Left cardiac atrium (tissue), 4 donors: Measurements from ENCODE around the gene BCAT1. TPM values are rescaled to one million over a fixed set of nuclear protein-coding genes. Genes with fewer than 3 reads are reported as not detected.
A peak's percentile ranks its signal among the peaks of the same experiment; 100 is the strongest.

Experiments used
- ATAC-seq, 2 donors: fragments of 200-7000 bp; cut with Tn5 transposase; one replicate each; pipeline ENCODE4 v1.9.1; 2020; ENCODE audit warnings: mild to moderate bottlenecking in 2 of 2, moderate library complexity in 2 of 2
- DNase-seq: peaks from one replicate; pipeline ENCODE4 v3.0.0-alpha.2; 2020
- intact Hi-C, 2 donors: fragments of 100-400 bp; cut with DNase I; formaldehyde crosslinking; loops; one replicate each; pipeline versions ENCODE4 v1.14.1 to v1.15.1; 2022 to 2023
- long read RNA-seq: library from polyadenylated mRNA; unstranded; transcript quantifications from one replicate; pipeline ENCODE4 v2.0.0, GENCODE V29; 2021
- total RNA-seq, 2 donors: library from RNA; stranded (reverse); fragmentation: NEBNext Ultra II Directional; extraction: Animal tissue kit (Norgen Biotek cat#: 25700); gene quantifications; one replicate each; pipeline ENCODE4 v1.2.1, GENCODE V29; 2021
- donor health status: DM: no; HTN: yes; CAD: no.
- donor health status: DM: no; HTN: yes; CAD: no; lungs with severe emphysema.
- donor health status: DM: yes; HTN: yes; CAD: no.
- donor health status: Dilated cardiomyopathy.

BCAT1 gene, protein sequence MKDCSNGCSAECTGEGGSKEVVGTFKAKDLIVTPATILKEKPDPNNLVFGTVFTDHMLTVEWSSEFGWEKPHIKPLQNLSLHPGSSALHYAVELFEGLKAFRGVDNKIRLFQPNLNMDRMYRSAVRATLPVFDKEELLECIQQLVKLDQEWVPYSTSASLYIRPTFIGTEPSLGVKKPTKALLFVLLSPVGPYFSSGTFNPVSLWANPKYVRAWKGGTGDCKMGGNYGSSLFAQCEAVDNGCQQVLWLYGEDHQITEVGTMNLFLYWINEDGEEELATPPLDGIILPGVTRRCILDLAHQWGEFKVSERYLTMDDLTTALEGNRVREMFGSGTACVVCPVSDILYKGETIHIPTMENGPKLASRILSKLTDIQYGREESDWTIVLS
- 10 to 100 TPM; 10.9 to 14.0 TPM for total RNA-seq
- long read RNA-seq, full-length matches to known transcripts, result 2 of 3 reads
- long read RNA-seq, partial matches to known transcripts, result 0 of 3 reads
- long read RNA-seq, other reads (novel, unspliced or antisense), result 1 of 3 reads

DNA sequence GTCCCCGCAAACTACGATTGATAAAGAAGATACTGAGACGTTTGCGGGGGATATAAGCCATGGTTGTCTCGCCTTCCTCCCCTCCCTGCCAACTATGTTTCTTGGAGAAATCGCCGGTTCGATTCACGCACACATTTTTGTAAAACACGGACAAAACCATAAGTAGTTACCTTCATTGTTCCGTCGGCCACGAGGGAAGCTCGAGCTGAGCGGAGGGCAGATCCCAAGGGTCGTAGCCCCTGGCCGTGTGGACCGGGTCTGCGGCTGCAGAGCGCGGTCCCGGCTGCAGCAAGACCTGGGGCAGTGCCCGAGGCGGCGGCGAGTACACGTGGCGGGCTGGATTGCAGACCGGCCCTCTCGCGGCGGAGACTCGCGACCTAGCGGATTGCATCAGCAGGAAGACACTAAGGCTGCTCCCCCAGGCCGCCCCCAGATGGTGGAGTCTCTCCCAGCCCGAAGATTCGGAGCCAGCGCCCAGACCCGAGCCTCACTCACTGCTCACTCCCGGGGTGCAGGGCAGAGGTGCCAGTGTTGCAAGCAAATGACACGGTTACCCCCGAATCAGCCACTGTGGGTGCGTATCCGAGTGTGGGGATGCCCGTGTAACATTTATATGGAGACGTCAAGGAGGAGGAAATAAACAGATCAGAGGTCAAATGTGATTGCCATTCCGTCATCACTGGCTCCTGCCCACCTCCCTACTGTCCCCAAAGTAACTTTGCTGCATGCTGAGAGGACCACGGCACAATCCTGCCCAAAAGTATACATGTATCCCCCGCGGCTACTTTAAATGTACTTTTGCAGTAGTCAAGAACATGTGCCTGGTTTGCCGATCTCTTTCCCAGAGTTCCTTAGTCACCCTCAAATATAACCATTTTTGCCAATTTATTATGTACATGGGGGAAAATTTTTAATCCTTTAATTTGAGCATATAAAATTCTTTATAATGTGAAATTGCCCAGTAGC is at the start of gene BCAT1:
TSS of gene BCAT1 (minus strand) at position 345 of the 966 bp plus-strand sequence. CDS start at position 176, 169 bp downstream.
- intact Hi-C loops, result no loop called here
- peak; percentile 91 to 92 for ATAC-seq
- DNase-seq, result peak; percentile 82

DNA sequence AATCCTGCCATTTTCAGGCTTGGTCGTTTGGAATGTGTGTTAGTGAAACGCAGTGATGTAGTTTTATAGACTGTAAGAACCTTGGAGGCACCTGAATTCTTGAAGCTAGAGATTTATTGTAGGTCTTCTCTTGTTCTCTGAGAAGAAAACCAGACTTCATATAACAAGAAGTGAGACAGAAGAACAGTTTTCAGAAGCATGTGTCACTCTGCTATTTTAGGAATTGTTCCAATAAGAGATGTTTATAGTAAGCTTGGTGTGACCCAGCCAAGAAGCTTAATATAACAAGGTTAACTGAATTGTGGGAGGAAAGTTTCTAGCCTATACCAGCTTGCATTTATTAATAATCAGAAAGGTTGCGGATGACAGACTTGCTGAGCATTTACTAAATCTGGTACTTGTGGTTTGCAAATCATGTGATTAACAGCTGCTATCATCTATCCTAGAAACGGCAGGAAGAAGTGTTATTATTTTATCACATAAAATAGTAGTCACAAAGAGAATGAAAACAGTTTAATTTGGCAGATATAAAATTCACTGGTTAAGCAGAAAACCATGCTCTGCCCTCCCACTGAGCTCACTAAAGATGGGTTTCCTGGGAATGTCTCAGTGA is 49.2 kb upstream of the BCAT1 start:
- intact Hi-C loops, result loop anchor here in 1 of 2 donors (2.0 kb wide), 1 partner anchor 131 kb away; no protein-coding TSS in a partner anchor
- no peak for DNase-seq
- ATAC-seq, result peak in 1 of 2 donors; percentile 83

DNA sequence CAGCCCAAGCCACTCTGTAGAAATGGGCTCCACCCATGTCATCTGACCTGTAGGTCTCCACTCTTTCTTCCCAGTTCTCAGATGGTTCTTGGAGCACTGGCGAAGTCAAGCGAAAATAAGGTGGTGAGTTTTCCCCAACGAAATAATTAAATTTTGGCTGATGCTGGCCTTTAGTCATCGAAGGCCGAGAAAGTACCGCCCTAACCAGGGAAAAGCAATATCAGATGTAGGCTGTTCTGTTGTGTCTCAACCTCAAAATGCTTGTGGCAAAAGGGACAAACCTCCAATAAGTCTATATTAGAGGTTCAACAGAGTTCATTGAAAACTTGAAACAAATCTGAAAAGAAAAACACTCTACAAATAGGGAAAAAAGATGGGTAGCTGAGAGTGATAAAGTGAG is 48.6 kb upstream of the BCAT1 start:
- no peak for ATAC-seq
- no peak for DNase-seq
- intact Hi-C loops, result loop anchor here in 1 of 2 donors (2.0 kb wide), 1 partner anchor 131 kb away; no protein-coding TSS in a partner anchor

DNA sequence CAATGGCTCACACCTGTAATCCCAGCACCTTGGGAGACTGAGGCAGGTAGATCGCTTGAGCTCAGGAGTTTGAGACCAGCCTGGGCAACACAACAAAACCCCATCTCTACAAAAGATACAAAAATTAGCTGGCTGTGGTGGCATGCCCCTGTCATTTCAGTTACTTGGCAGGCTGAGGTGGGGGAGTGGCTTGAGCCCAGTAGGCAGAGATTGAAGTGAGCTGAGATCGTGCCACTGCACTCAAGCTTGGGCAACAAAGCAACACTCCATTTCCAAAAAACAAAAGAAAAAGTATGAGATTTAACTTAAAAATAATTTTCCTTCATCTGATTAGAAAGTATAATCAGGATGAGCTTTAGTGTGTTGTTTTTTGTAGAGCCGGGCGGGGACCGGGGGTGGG is 47.9 kb upstream of the BCAT1 start:
- no peak for DNase-seq
- no peak for ATAC-seq
- intact Hi-C loops, result loop anchor here in 1 of 2 donors (2.0 kb wide), 1 partner anchor 132 kb away; no protein-coding TSS in a partner anchor

DNA sequence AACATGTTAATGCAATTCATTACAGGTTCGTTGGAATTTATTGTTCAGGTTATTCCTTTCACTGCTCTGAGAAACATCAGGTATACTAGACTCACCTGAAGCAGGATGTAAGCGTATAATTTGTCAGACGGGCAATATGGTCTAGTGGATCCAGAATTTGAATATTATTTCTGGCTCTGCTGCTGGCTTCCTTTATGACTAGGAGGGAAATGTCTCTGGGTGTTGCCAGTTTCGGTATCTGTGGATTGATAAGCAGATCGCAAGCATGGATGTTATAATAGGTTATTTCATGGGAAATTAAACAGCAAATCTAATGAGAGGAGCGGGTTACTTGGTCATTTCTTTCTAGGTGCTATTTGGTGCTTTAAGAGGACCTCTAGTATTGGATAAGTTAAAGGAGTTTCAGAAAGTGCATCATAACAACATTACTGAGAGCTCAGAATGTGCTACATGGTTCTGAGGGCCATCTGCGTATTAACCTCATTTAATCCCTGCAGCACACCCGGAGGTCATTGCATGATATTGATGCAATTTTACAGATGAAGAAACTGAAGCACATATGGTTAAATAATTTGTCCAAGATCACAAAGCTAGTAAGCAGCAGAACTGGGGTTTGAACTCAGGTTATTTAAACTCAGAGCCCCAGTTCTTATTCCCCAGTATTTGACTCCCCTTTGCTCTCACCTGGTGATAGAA is 47.3 kb upstream of the BCAT1 start:
- ATAC-seq (no peak), DNase-seq (no peak)
- intact Hi-C loops, result loop anchor here in 1 of 2 donors (2.0 kb wide), 1 partner anchor 133 kb away; no protein-coding TSS in a partner anchor

DNA sequence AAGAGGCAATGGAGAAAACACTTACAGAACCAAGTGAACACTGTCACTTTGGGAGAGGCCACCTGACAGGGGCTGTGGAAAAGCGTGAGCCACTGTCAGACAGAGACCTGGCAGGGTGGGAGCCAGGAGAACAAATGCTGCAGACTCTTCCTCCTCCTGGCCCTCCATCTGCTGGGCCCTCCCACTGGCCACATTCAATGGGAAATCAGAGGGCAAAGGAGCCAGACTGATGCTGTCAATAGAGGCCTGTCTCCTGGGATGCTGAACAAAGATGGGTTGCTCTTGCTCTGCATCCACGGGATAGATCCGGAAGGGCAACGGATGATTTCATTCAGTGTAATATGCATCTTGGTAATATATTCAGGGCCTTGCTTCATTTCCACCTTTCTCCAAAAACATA is 44.9 kb upstream of the BCAT1 start:
- ATAC-seq (no peak), DNase-seq (no peak)
- intact Hi-C loops, result loop anchor here in 1 of 2 donors (2.0 kb wide), 1 partner anchor 137 kb away; no protein-coding TSS in a partner anchor

DNA sequence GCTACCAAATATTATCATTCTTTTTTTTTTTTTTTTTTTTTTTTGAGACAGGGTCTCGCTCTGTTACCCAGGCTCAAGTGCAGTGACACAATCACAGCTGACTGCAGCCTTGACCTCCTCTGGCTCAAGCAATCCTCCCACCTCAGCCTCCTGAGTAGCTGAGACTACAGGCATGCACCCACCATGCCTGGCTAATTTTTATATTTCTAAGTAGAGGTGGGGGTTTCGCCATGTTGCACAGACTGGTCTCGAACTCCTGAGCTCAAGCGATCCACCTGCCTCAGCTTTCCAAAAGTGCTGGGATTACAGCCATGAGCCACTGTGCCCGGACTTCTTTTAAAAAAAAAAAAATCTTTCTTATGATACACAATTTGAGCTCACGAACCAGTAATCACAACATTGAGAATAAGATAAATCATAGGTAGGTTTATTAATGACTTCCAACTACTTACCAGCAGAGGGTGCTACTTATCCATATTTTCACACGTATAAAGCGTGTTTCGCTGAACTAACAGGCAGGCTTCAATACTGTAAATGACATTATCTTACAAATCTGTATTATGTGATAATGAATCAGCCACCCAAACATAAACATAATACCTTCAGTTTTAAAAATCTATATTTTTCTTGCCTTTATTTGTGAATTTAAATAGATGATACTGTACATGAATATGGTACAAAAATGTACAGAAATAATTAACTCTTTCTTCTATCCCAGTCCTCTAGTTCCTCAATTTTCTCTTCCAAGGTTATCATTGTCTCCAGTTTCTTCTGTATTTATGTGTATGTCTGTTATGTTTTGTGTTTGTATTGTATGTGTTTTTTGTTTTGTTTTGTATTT is 42.5 kb upstream of the BCAT1 start:
- intact Hi-C loops, result loop anchor here (2.0 kb wide), 1 partner anchor 139 kb away; no protein-coding TSS in a partner anchor
- ATAC-seq, result peak; percentile 65 to 77
- DNase-seq, result no peak

DNA sequence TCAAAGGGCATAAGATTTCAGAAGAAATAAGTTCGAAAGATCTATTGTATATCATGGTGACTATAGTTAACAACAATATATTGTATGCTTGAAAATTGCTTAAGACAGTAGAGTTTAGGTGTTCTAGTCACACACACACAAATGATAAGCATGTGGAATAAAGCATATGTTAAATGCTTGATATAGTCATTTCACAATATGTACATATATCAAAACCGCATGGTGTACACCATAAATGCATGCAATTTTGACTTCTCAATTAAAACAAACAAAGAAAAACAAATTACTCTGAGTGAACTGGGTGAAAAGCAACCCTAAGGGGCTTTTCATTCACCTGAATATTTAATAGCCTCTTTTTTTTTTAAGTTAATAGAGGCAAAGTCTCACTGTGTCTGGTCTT is 40.3 kb upstream of the BCAT1 start:
- intact Hi-C loops, result no loop called here
- no peak for DNase-seq
- ATAC-seq, result no peak

DNA sequence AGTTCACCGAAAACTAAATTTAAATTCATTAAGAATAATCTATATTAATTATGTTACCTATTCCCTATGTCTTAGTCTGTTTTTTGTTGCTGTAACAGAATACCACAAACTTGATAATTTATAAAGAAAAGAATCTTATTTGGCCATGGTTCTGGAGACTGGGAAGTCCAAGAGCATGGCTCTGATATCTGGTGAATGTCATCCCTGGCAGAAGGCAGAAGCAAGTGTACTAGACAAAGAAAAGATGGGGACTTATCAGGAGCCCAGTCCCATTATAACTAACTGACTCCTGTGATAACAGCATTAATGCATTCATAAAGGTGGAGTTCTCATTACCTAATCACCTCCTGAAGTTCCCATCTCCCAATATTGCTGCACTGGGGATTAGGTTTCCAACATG is 33.3 kb upstream of the BCAT1 start:
- DNase-seq (no peak), ATAC-seq (no peak)
- intact Hi-C loops, result no loop called here

DNA sequence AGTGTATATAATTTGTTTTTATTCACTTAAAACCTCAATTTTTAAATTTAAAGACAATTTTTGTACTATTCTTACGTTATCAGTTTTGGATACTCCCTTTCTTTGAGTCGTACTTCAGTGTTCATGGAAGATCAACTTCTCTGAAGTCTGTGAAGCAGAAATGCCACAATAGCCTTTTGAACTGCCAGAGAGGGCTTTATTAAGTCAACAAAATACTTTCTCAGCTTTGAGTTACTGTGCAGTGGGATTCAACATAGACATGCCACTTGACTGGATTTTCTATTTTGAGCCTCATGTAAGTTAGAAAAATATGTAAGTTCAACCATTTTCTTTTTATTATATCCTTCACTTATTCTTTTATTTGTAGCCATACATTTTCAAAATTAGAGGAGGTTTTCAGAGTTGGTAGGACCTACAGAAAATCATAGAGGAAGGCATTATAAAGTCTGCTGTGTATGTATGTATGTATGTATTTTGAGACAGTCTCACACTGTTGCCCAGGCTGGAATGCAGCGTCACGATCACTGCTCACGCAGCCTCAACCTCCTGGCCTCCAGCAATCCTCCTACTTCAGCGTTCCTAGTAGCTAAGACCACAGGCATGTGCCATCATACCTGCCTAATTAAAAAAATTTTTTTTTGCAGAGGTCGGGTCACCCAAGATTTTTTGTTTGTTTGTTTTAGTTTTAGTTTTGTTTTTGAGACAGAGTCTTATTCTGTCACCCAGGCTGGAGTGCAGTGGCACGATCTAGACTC is 31.3 kb upstream of the BCAT1 start:
- DNase-seq (no peak), ATAC-seq (no peak)
- intact Hi-C loops, result no loop called here

DNA sequence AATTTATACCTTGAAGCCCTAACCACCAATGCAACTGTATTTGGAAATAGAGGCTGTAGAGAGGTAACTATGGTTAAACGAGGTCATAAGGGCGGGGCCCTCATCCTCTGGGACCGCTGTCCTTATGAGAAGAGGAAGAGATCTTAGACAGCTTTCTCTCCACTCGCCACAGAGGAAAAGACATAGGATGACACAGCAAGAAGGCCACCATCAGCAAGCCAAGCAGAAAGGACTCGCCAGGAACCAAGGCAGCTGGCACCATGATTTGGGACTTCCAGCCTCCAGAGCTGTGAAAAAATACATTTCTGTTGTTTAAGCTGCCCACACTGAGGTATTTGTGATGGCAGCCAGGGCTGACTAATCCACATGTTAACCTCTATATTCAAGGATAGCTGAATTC is 30.4 kb upstream of the BCAT1 start:
- intact Hi-C loops, result no loop called here
- DNase-seq, result no peak
- peak in 1 of 2 donors; percentile 61 for ATAC-seq

DNA sequence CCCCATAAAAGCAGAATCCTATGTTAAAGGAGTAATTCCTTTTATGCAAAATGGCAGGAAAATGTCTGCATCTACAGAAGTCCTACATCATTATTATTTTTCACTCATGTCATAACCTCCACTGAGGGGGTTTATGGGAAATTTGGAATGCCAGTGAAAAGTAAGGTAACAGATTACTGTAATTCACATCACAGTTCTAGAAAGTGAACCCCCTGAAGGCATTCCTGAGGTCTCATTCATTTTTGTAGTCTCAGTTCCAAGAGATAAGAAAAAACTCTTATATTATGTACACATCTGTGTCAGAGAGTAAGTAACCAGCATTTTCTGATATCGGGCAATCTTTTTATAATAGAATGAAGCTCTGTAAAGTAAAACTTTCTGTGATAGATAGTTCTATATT is 28.8 kb upstream of the BCAT1 start:
- ATAC-seq (no peak), DNase-seq (no peak)
- intact Hi-C loops, result no loop called here

DNA sequence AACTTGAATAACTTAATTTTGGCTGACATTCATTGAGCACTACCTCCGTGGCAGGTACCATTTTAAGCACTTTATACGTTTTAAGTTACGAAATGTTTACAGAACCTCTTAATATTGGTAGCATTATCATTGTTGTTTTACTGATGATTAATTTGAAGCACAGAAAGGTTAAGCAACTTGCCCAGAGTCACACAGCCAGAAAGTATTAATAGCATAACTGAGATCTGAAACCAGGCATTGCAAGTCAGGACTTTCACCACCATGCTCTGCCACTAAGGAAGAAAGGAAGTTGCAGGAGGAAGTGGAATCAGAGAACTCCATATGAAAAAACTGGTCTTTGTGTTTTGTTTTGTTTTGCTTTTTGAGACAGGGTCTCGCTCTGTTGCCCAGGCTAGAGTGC is 28.2 kb upstream of the BCAT1 start:
- no peak for DNase-seq
- ATAC-seq, result no peak
- intact Hi-C loops, result no loop called here

DNA sequence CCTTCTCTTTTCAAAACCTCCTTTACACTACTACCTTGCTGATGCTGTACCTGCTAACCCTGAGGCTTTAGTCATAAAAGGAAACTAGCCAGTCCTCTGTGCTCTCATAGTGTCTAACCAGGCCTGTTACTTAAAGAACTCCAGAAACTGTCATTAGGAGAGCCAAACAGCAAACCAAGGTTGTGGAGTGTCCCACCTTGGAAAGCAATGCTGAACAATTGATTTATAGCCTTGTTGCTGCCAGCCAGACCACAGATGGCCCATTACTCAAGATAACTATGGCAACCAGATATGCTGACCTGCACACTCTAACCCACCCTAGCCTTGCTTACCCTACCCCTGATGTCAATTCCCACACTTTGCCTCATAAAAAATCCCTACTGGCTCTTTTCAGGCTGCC is 26.5 kb upstream of the BCAT1 start:
- DNase-seq, result no peak
- intact Hi-C loops, result no loop called here
- no peak for ATAC-seq

DNA sequence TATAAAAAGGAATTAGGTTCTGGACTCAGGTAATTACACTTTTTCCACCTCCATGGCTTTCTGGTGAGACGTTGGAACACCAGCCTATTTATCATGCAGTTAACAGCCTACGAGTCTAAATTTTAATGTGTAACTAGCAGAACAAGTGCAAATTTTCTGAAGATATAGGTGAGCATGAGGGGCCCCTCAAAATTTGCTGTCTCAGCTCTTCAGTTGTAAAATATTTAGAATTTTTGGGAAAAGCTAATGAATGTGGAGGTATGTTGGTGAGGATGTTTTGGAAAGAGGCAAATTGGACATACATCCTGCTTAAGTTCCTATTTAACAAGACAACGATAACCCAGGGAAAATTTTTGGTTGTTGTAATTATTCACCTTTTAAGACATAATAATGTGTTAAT is 25.3 kb upstream of the BCAT1 start:
- ATAC-seq (no peak), DNase-seq (no peak)
- intact Hi-C loops, result no loop called here

DNA sequence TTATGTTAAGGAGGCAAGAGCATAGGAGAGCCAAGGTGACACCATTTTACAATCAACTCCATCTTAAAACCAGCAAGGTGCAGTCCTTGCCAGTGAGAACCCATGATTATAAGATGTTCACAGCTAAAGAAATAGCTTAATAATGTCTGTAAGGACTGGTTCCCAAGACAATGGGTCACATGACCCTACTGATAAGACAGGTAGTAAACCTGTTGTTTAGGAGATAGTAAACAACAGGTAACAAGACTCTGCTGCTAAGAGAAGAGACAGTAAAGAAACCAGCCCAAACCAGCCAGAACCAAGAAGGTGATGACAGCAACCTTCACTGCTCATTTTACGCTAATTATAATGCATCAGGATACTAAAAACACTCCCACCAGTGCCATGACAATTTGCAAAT is 23.2 kb upstream of the BCAT1 start:
- no peak for ATAC-seq
- intact Hi-C loops, result no loop called here
- DNase-seq, result no peak

DNA sequence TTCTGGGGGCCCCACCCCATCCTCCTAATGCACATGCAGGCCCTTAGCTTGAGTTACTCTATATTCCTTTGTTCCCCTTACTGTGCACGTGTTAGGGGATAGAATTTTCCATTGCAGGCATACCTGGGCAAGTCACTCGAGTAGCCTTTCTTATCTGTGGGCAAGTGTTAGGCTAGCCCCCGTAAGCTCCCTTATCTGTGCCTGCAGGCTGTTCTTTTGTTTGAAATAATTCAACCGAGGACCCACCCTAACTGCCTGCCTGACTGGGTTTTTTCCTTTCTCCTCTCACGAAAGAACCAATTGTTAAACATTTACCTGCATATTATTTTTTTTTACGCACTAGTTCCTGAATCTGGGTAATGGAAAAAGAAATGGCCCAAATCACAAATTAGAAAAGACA is 21.3 kb upstream of the BCAT1 start:
- intact Hi-C loops, result no loop called here
- no peak for DNase-seq

More for the DNA sequence above, 21.3 kb upstream of the BCAT1 start:
- ATAC-seq, result no peak
